Neuronal stem cell (in vitro differentiated cells): ENCODE results near the gene TUB.

ENCODE experiments used
- DNase-seq: peaks from one replicate; pipeline ENCODE4 v3.0.0-alpha.2; 2013; ENCODE audit warnings: low spot score
- H2AFZ ChIP-seq: one replicate; pipeline ENCODE4 v1.6.1; 2013; ENCODE audit warnings: mild to moderate bottlenecking, low read length, inconsistent platforms
- H2AK5ac ChIP-seq: 2 replicates; pipeline ENCODE4 v1.6.1; 2013; ENCODE audit warnings: low read depth, mild to moderate bottlenecking, inconsistent platforms, low read length, moderate library complexity, mixed read lengths
- H2BK120ac ChIP-seq: 2 replicates; pipeline ENCODE4 v1.6.1; 2013; ENCODE audit warnings: low read depth, mild to moderate bottlenecking, inconsistent platforms, low read length, moderate library complexity, mixed read lengths
- H2BK12ac ChIP-seq: one replicate; pipeline ENCODE4 v1.6.1; 2013; ENCODE audit warnings: low read length, inconsistent platforms
- H2BK15ac ChIP-seq: 2 replicates; pipeline ENCODE4 v1.6.1; 2013; ENCODE audit warnings: mild to moderate bottlenecking, low read length, inconsistent platforms, mixed read lengths
- H2BK5ac ChIP-seq: one replicate; pipeline ENCODE4 v1.6.1; 2013; ENCODE audit warnings: inconsistent platforms, mild to moderate bottlenecking, low read length, moderate library complexity
- H3K14ac ChIP-seq: one replicate; pipeline ENCODE4 v1.6.1; 2013; ENCODE audit warnings: low read length, inconsistent platforms
- H3K18ac ChIP-seq: 2 replicates; pipeline ENCODE4 v1.6.1; 2013; ENCODE audit warnings: low read length, inconsistent platforms
- H3K23ac ChIP-seq: 2 replicates; pipeline ENCODE4 v1.6.1; 2013; ENCODE audit warnings: low read depth, mild to moderate bottlenecking, mixed read lengths, low read length, inconsistent platforms; ENCODE audit not compliant: poor library complexity
- H3K27ac ChIP-seq: replicated peaks from 3 replicates; pipeline ENCODE4 v1.5.1; 2013; ENCODE audit warnings: low read length, inconsistent platforms
- H3K27me3 ChIP-seq, 3 experiments: 2 replicates each; pipeline ENCODE4 v1.6.1; 2013; ENCODE audit warnings: low read length in 3 of 3, mild to moderate bottlenecking in 2 of 3, inconsistent platforms in 1 of 3, low read depth in 1 of 3, mixed read lengths in 1 of 3, moderate library complexity in 1 of 3; ENCODE audit not compliant: control insufficient read depth in 3 of 3, insufficient read depth in 3 of 3
- H3K36me3 ChIP-seq, 2 donors: replicated peaks in 1 of 2; 2 replicates each; pipeline ENCODE4 v1.6.1; 2013; ENCODE audit warnings: low read length in 2 of 2; ENCODE audit not compliant: control insufficient read depth in 2 of 2, insufficient read depth in 2 of 2
- H3K4ac ChIP-seq: 2 replicates; pipeline ENCODE4 v1.6.1; 2013; ENCODE audit warnings: inconsistent platforms, mild to moderate bottlenecking, low read length, moderate library complexity
- H3K4me1 ChIP-seq, 2 donors: 1 replicate in 1 of 2; 2 replicates in 1 of 2; pipeline ENCODE4 v1.6.1; 2013; ENCODE audit warnings: low read length in 2 of 2, low read depth in 1 of 2; ENCODE audit not compliant: control insufficient read depth in 2 of 2, insufficient read depth in 1 of 2
- H3K4me2 ChIP-seq: one replicate; pipeline ENCODE4 v1.6.1; 2013; ENCODE audit warnings: mild to moderate bottlenecking, low read length, inconsistent platforms; ENCODE audit not compliant: insufficient read depth, poor library complexity, severe bottlenecking
- H3K4me3 ChIP-seq, 2 donors: 2 replicates each; pipeline ENCODE4 v1.5.1; 2013; ENCODE audit warnings: low read length in 2 of 2, mild to moderate bottlenecking in 2 of 2, inconsistent platforms in 1 of 2, moderate library complexity in 1 of 2
- H3K79me1 ChIP-seq: one replicate; pipeline ENCODE4 v1.6.1; 2013; ENCODE audit warnings: low read depth, mild to moderate bottlenecking, inconsistent platforms, low read length, moderate library complexity
- H3K9ac ChIP-seq: one replicate; pipeline ENCODE4 v1.6.1; 2013; ENCODE audit warnings: mild to moderate bottlenecking, low read depth, low read length, inconsistent platforms; ENCODE audit not compliant: poor library complexity
- H3K9me3 ChIP-seq, 2 donors: replicated peaks in 1 of 2; 2 replicates each; pipeline versions ENCODE3 to v1.6.1; 2013; ENCODE audit warnings: low read length in 2 of 2, mild to moderate bottlenecking in 2 of 2, inconsistent platforms in 1 of 2, low read depth in 1 of 2, mixed read lengths in 1 of 2, moderate library complexity in 1 of 2; ENCODE audit not compliant: control insufficient read depth in 2 of 2, insufficient read depth in 1 of 2
- H4K8ac ChIP-seq: one replicate; pipeline ENCODE4 v1.6.1; 2013; ENCODE audit warnings: low read depth, mild to moderate bottlenecking, inconsistent platforms, low read length, moderate library complexity
- H4K91ac ChIP-seq: one replicate; pipeline ENCODE4 v1.6.1; 2013; ENCODE audit warnings: low read length, low read depth, mild to moderate bottlenecking, inconsistent platforms; ENCODE audit not compliant: poor library complexity
- WGBS, 2 donors: extraction: QIAGEN DNeasy Blood & Tissue Kit; methylation state at CpG; one replicate each; pipeline ENCODE4 v1.1.7; 2013; ENCODE audit warnings: missing lambda C conversion rate in 2 of 2, mixed read lengths in 1 of 2; ENCODE audit not compliant: insufficient read length in 2 of 2, insufficient replicate concordance in 1 of 2; ENCODE audit errors: extremely low coverage in 2 of 2; 5-methylcytosine and 5-hydroxymethylcytosine counted together

Gene TUB

DNA sequence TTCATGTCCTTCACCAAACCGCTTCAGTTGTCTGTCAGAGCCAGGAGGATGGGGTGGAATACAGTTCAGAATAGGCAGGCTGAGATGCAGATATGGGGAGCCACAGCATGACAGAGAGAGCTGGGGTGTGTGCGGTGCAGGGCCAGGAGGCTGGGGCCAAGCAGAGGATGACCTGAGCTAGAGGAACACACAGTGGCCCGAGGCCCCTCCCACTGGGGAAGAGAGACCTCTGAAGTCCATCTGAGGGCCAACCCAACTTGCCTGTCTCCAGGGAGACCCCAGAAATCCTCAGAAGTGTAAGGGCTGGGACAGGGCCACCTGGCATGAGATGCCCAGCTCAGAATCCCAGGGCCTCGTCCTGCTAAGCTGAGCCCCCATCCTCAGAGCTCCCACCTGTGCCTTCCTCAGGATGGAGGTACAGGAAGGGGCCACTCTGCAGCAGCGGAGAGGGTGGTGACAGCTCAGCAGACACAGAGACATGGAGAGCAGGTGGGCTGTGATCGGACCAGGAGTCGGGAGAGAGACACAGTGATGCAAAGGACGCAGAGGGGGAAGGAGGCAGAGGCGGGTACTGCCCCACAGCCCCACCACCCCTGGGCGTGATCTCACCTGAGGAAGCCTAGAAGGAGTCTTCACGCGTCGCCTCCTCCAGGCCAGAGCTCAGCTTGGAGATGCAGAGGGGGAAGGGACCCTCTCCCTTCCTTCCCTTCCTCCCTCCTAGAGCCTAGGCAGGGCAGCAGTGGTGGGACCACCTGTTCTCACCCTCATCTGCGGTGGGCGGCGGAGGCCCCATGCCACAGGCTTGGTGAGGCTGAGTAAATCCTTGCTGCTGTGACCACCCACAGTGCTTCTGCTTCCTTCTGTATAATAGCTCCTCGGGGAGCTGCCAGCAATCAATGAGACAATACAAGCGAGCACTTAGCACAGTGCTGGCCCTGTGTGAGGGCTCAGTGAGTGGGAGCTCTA lies 9.1 kb upstream of the TUB start:
- no peak overlapping the region for H2BK120ac ChIP-seq
- peak overlapping the region; percentile 38 for H2BK15ac ChIP-seq
- H2AFZ ChIP-seq: no peak overlapping the region
- H3K4me3 ChIP-seq: no peak overlapping the region
- H3K4me1 ChIP-seq: peaks cover 7 to 14% of the 10 kb centered on the region in 2 donors
- peaks cover 0 to 2% of the 10 kb centered on the region in 2 donors for H3K9me3 ChIP-seq
- H3K27me3 ChIP-seq: peaks cover 0 to 48% (median 0%) of the 10 kb centered on the region in 3 experiments
- H2AK5ac ChIP-seq: peak overlapping the region; percentile 36
- H4K91ac ChIP-seq: no peak overlapping the region
- WGBS, 2 donors: no CpG with 5 or more reads among the region's 18 CpGs
- H4K8ac ChIP-seq: no peak overlapping the region
- no peaks in the 10 kb centered on the region for H3K79me1 ChIP-seq
- H3K4me2 ChIP-seq: no peak overlapping the region
- no peaks in the 10 kb centered on the region for H3K36me3 ChIP-seq
- H3K18ac ChIP-seq: peak overlapping the region; percentile 67
- no peak for DNase-seq
- no peak overlapping the region for H3K9ac ChIP-seq
- peak overlapping the region; percentile 52 for H3K23ac ChIP-seq
- H3K14ac ChIP-seq: peak overlapping the region; percentile 59
- no peak overlapping the region for H3K27ac ChIP-seq
- H2BK5ac ChIP-seq: no peak overlapping the region
- H2BK12ac ChIP-seq: no peak overlapping the region
- no peak overlapping the region for H3K4ac ChIP-seq

- no peak overlapping the region for H4K8ac ChIP-seq
- H3K9me3 ChIP-seq: no peaks in the 10 kb centered on the region
- no peak overlapping the region for H2AFZ ChIP-seq
- no peak overlapping the region for H3K14ac ChIP-seq
- whole genome bisulfite sequencing, 2 donors: no CpG with 5 or more reads among the region's 2 CpGs
- no peaks in the 10 kb centered on the region for H3K36me3 ChIP-seq
- H3K4ac ChIP-seq: no peak overlapping the region
- no peak overlapping the region for H3K9ac ChIP-seq
- H3K27ac ChIP-seq: no peak overlapping the region
- H3K23ac ChIP-seq: no peak overlapping the region
- no peak overlapping the region for H3K4me3 ChIP-seq
- no peak overlapping the region for H2AK5ac ChIP-seq
- H2BK5ac ChIP-seq: no peak overlapping the region
- H3K27me3 ChIP-seq: peaks cover 0 to 78% (median under 1%) of the 10 kb centered on the region in 3 experiments
- H2BK12ac ChIP-seq: no peak overlapping the region
- H2BK15ac ChIP-seq: no peak overlapping the region
- no peaks in the 10 kb centered on the region for H3K79me1 ChIP-seq
- H3K4me1 ChIP-seq: peaks cover 3 to 7% of the 10 kb centered on the region in 2 donors
- no peak for DNase-seq
- H4K91ac ChIP-seq: no peak overlapping the region
- no peak overlapping the region for H3K18ac ChIP-seq
- no peak overlapping the region for H3K4me2 ChIP-seq
- no peak overlapping the region for H2BK120ac ChIP-seq
These were observed 5.8 kb upstream of the TUB start for GRCh38 chr11:8075119-8075726.

GRCh38 chr11:8079111-8079675 lies 1.8 kb upstream of the TUB start:
- no CpG with 5 or more reads among the region's 4 CpGs for WGBS, 2 donors
- no peak for DNase-seq
- H2AK5ac ChIP-seq: no peak overlapping the region
- no peaks in the 10 kb centered on the region for H3K36me3 ChIP-seq
- no peak overlapping the region for H3K18ac ChIP-seq
- no peak overlapping the region for H2BK15ac ChIP-seq
- H3K14ac ChIP-seq: no peak overlapping the region
- H2AFZ ChIP-seq: no peak overlapping the region
- no peak overlapping the region for H3K4me2 ChIP-seq
- H4K91ac ChIP-seq: no peak overlapping the region
- H3K23ac ChIP-seq: no peak overlapping the region
- H2BK5ac ChIP-seq: no peak overlapping the region
- H3K79me1 ChIP-seq: peaks cover 6% of the 10 kb centered on the region
- no peaks in the 10 kb centered on the region for H3K9me3 ChIP-seq
- no peak overlapping the region for H3K9ac ChIP-seq
- H3K4ac ChIP-seq: no peak overlapping the region
- peaks cover 25 to 26% of the 10 kb centered on the region in 2 donors for H3K4me1 ChIP-seq
- peaks cover 0 to 52% (median 4%) of the 10 kb centered on the region in 3 experiments for H3K27me3 ChIP-seq
- H3K27ac ChIP-seq: no peak overlapping the region
- no peak overlapping the region for H2BK120ac ChIP-seq
- H4K8ac ChIP-seq: no peak overlapping the region
- no peak overlapping the region for H3K4me3 ChIP-seq
- H2BK12ac ChIP-seq: no peak overlapping the region
